Stimulated activated CD8-positive, alpha-beta memory T cell treated with anti-CD3 and anti-CD28 coated beads, Interleukin-7, amount 100 ng/mL, for 48 hours (primary cell): ENCODE measurements around the gene FGA.

Experiments
- DNase-seq, 2 donors: peaks; one replicate each; pipeline ENCODE4 v3.0.0-alpha.2; 2020; ENCODE audit warnings: low read depth in 1 of 2; ENCODE audit errors: extremely low read depth in 1 of 2

The FGA gene

DNA sequence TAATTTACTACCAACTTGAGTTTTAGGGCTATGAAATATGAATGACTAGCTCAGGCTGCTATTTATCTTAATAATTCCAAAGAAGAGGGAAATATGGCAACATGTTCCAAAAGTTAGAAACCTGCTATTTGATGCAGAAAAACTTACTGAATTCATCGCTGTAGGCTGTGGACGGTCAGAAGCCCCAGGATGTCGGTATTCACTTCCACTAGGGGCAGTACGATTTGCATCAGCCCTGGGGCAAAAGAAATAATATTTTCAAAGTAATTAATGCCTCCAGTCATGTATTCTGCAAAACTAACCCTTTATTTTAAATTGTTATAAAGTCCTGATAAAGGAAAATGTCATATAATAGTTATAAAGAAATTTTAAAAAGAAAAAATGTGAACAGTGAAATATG is 44.9 kb downstream of the FGA start:
- DNase-seq: no peak

GRCh38 chr4:154542271-154542879 is 48.2 kb downstream of the FGA start:
- no peak for DNase-seq
